ENCODE measurements around the gene RPL12. TPM values are rescaled to one million over a fixed set of nuclear protein-coding genes. Genes with fewer than 3 reads are reported as not detected.
A peak's percentile ranks its signal among the peaks of the same experiment; 100 is the strongest.

The RPL12 gene
- 1,000 to 10,000 TPM; 1,054 to 2,042 (median 1,540) TPM for total RNA-seq

- in situ Hi-C loops (cut with MboI; ENCODE audit: low pct_ligation_motif_present in 1 of 4, low pct_unique_long_range_greater_than_20kb in 1 of 4, low sequenced_read_pairs in 3 of 4) (no loop called here), intact Hi-C loops (cut with DNase I; ENCODE audit: low total_unique reads) (no loop called here)
- WGBS, 2 donors (ENCODE audit: low coverage in 1 of 2) = 1% methylated on average over 13 of the region's 71 CpGs; no CpG with 5 or more reads in 1 of the 2 donors
- DNase-seq = peak; percentile 97
- TF ChIP-seq POLR2A (IDR thresholded peaks at IDR 0.05) = peak; percentile 100
- TF ChIP-seq POLR2AphosphoS5 (IDR thresholded peaks at IDR 0.05) = peak; percentile 100
- no peak for TF ChIP-seq EP300 (IDR thresholded peaks at IDR 0.05; ENCODE audit: low read depth)
- TF ChIP-seq CTCF (IDR thresholded peaks at IDR 0.05) = peak in 2 of 5 experiments; percentile 11 to 25
- Histone ChIP-seq H3K9me3 (no peaks in the 10 kb centered on the region), H3K4me1 (peaks cover 20 to 41% (median 35%) of the 10 kb centered on the region in 4 donors), H3K27ac (peak within 1 kb of the TSS; percentile 94 to 98 (median 94)), H3K36me3 (peaks cover 0 to 34% (median 9%) of the 10 kb centered on the region in 4 donors), H3K27me3 (no peaks in the 10 kb centered on the region), H3K4me3 (peak within 1 kb of the TSS; percentile 61 to 92 (median 66))
These were observed at the start of gene RPL12, which contains the start of gene LRSAM1 for GRCh38 chr9:127450830-127451607. RPL12 (minus strand) TSS chr9:127451406; CDS start chr9:127451317, 89 bp downstream. LRSAM1 (plus strand) TSS chr9:127451510; CDS start chr9:127454528, 3,018 bp downstream.

- Histone ChIP-seq H3K9me3 (no peaks in the 10 kb centered on the region), H3K27ac (no peak overlapping the region), H3K27me3 (no peaks in the 10 kb centered on the region), H3K4me1 (peaks cover 0 to 6% (median 2%) of the 10 kb centered on the region in 4 donors), H3K36me3 (peaks cover 0 to 8% (median 4%) of the 10 kb centered on the region in 4 donors), H3K4me3 (no peak overlapping the region)
- TF ChIP-seq EP300 (IDR thresholded peaks at IDR 0.05; ENCODE audit: low read depth) = no peak
- no peak for TF ChIP-seq POLR2AphosphoS5 (IDR thresholded peaks at IDR 0.05)
- intact Hi-C loops (cut with DNase I; ENCODE audit: low total_unique reads) (loop anchor here (10.0 kb wide), 1 partner anchor 234 kb away; the partner anchor contains the start of gene TOR2A), in situ Hi-C loops (cut with MboI; ENCODE audit: low pct_ligation_motif_present in 1 of 4, low pct_unique_long_range_greater_than_20kb in 1 of 4, low sequenced_read_pairs in 3 of 4) (loop anchor here in 3 of 4 donors (5.0 to 25.0 kb wide), 3 partner anchors 84 to 236 kb away; partner anchors contain the start of gene TOR2A (in 1 of the 3))
- no peak for DNase-seq
- 88 to 100% methylated on average over 2 to 7 of the region's 9 CpGs for WGBS, 2 donors (ENCODE audit: low coverage in 1 of 2)
These were observed 49.7 kb upstream of the RPL12 start for GRCh38 chr9:127500862-127501261.

GRCh38 chr9:127500399-127500798 lies 49.2 kb upstream of the RPL12 start:
- TF ChIP-seq EP300 (IDR thresholded peaks at IDR 0.05; ENCODE audit: low read depth) (no peak), POLR2A (IDR thresholded peaks at IDR 0.05) (no peak), POLR2AphosphoS5 (IDR thresholded peaks at IDR 0.05) (no peak), CTCF (IDR thresholded peaks at IDR 0.05) (no peak)
- intact Hi-C loops (cut with DNase I; ENCODE audit: low total_unique reads) (loop anchor here (10.0 kb wide), 1 partner anchor 234 kb away; the partner anchor contains the start of gene TOR2A), in situ Hi-C loops (cut with MboI; ENCODE audit: low pct_ligation_motif_present in 1 of 4, low pct_unique_long_range_greater_than_20kb in 1 of 4, low sequenced_read_pairs in 3 of 4) (loop anchor here in 3 of 4 donors (5.0 to 25.0 kb wide), 3 partner anchors 84 to 237 kb away; partner anchors contain the start of gene TOR2A (in 1 of the 3))
- peaks cover 0 to 8% (median 3%) of the 10 kb centered on the region in 4 donors for H3K36me3 ChIP-seq
- no peaks in the 10 kb centered on the region for H3K9me3 ChIP-seq
- WGBS, 2 donors (ENCODE audit: low coverage in 1 of 2) = 92% methylated on average over 5 of the region's 6 CpGs; no CpG with 5 or more reads in 1 of the 2 donors
- peaks cover 0 to 11% (median 7%) of the 10 kb centered on the region in 4 donors for H3K4me1 ChIP-seq
- no peak for DNase-seq
- H3K4me3 ChIP-seq = no peak overlapping the region
- H3K27me3 ChIP-seq = no peaks in the 10 kb centered on the region
- H3K27ac ChIP-seq = no peak overlapping the region

- Histone ChIP-seq H3K9me3 (no peaks in the 10 kb centered on the region), H3K36me3 (peaks cover 0 to 8% (median 1%) of the 10 kb centered on the region in 4 donors), H3K4me3 (no peak overlapping the region), H3K27me3 (no peaks in the 10 kb centered on the region), H3K4me1 (peaks cover 0 to 21% (median 20%) of the 10 kb centered on the region in 4 donors), H3K27ac (no peak overlapping the region)
- TF ChIP-seq POLR2AphosphoS5 (IDR thresholded peaks at IDR 0.05) = no peak
- in situ Hi-C loops (cut with MboI; ENCODE audit: low pct_ligation_motif_present in 1 of 4, low pct_unique_long_range_greater_than_20kb in 1 of 4, low sequenced_read_pairs in 3 of 4) (no loop called here), intact Hi-C loops (cut with DNase I; ENCODE audit: low total_unique reads) (no loop called here)
- 81% methylated on average over 5 of the region's 5 CpGs; no CpG with 5 or more reads in 1 of the 2 donors for WGBS, 2 donors (ENCODE audit: low coverage in 1 of 2)
- DNase-seq = no peak
These were observed 47.1 kb upstream of the RPL12 start for GRCh38 chr9:127498298-127498697.
